ENCODE measurements around the gene SSC5D.

DNA sequence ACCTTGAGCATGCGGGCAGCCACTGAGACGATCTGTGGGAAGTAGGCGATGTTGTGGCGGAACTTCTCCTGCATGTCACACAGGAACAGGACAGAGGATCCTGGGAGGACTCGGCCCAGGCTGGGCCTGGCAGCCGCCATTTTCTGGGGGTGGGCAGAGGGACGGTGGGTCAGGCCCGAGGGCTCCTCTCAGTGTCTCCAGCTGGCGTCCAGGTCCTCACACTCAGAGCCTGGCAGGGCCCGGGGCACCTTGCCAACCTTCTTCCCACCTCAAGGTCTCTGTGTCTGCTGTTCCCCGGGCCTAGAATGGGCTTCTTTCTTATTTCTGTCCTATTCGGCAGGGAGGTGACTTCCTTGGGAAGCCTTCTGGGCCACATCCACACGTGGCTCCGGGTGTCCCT, 31.9 kb upstream of the SSC5D start:
- no peak for TF ChIP-seq POLR2A (IDR thresholded peaks at IDR 0.05)
- no peak for TF ChIP-seq CTCF (IDR thresholded peaks at IDR 0.05 in 8 of 11, conservative IDR thresholded peaks at IDR 0.05 in 3 of 11)

All from spleen (tissue), 7 donors.